Heart left ventricle (tissue), 16 donors: Measurements from ENCODE around the gene CYB5RL. TPM values are rescaled to one million over a fixed set of nuclear protein-coding genes. Genes with fewer than 3 reads are reported as not detected.

ENCODE experiments used
- ATAC-seq, 4 donors: fragments of 200-7000 bp; cut with Tn5 transposase; one replicate each; pipeline ENCODE4 v1.9.1; 2020 to 2022; ENCODE audit warnings: moderate library complexity in 4 of 4, mild to moderate bottlenecking in 3 of 4, moderate number of reproducible peaks in 1 of 4
- DNase-seq, 5 donors: peaks; one replicate each; pipeline ENCODE4 v3.0.0-alpha.2; 2020
- H3K27ac ChIP-seq, 12 donors: fragments of 200-600 bp; sonication (generic) in 4 of 12; one replicate each; pipeline versions ENCODE4 v1.5.0 to v1.8.0; 2016 to 2022; ENCODE audit warnings: mild to moderate bottlenecking in 2 of 12
- H3K27me3 ChIP-seq, 9 donors: fragments of 200-600 bp; sonication (generic) in 2 of 9; one replicate each; pipeline versions ENCODE4 v1.5.1 to v1.8.0; 2016 to 2022; ENCODE audit warnings: mild to moderate bottlenecking in 3 of 9
- H3K36me3 ChIP-seq, 9 donors: fragments of 200-600 bp; sonication (generic) in 2 of 9; one replicate each; pipeline versions ENCODE4 v1.5.0 to v1.8.0; 2018 to 2022; ENCODE audit warnings: mild to moderate bottlenecking in 2 of 9
- H3K4me1 ChIP-seq, 12 donors: fragments of 200-600 bp; sonication (generic) in 4 of 12; one replicate each; pipeline versions ENCODE4 v1.5.0 to v1.8.0; 2016 to 2022; ENCODE audit warnings: mild to moderate bottlenecking in 3 of 12
- H3K4me3 ChIP-seq, 12 donors: fragments of 200-600 bp; sonication (generic) in 4 of 12; one replicate each; pipeline versions ENCODE4 v1.5.0 to v1.8.0; 2017 to 2022; ENCODE audit warnings: mild to moderate bottlenecking in 9 of 12, moderate library complexity in 4 of 12
- H3K9me3 ChIP-seq, 12 donors: fragments of 200-600 bp; sonication (generic) in 4 of 12; one replicate each; pipeline versions ENCODE4 v1.5.0 to v1.8.0; 2016 to 2022; ENCODE audit warnings: mild to moderate bottlenecking in 1 of 12
- POLR2A ChIP-seq, 2 donors: fragments of 450-650 bp; IDR thresholded peaks; one replicate each; pipeline ENCODE4 v1.6.1; 2017; ENCODE audit warnings: antibody characterized with exemption in 2 of 2, mild to moderate bottlenecking in 2 of 2, moderate library complexity in 2 of 2
- WGBS, 4 donors: extraction: QIAGEN DNeasy Blood & Tissue Kit in 2 of 4; methylation state at CpG; one replicate each; pipeline versions ENCODE4 v1.1.5 to v1.1.7; 2013 to 2018; 5-methylcytosine and 5-hydroxymethylcytosine counted together
- intact Hi-C, 10 donors: fragments of 100-400 bp; cut with DNase I; formaldehyde crosslinking; loops; one replicate each; pipeline versions ENCODE4 v1.11.1 to v1.14.2; 2022
- long read RNA-seq, 3 donors: library from polyadenylated mRNA; unstranded; transcript quantifications; one replicate each; pipeline ENCODE4 v2.0.0, GENCODE V29; 2020 to 2021
- polyA plus RNA-seq, 2 donors: library from polyadenylated mRNA; stranded (reverse); fragments of 200-250 nt; gene quantifications; one replicate each; pipeline ENCODE4 v1.2.3, GENCODE V29; 2013
- total RNA-seq, 9 donors: library from RNA; depleted of rRNA in 2 of 9; stranded (reverse); fragments of >200 nt in 2 of 9; fragmentation: NEBNext Ultra II Directional in 3 of 9; extraction: Animal tissue kit (Norgen Biotek cat#: 25700) in 3 of 9; gene quantifications; one replicate each; pipeline versions ENCODE4 v1.1.0 to v1.2.4, GENCODE V29; 2016 to 2023
- TF ChIP-seq, protein P1 (sequence below), 12 donors: fragments of 200-600 bp; sonication (generic) in 4 of 12; IDR thresholded peaks; one replicate each; pipeline versions ENCODE4 v1.5.0 to v1.8.0; 2018 to 2022; ENCODE audit warnings: antibody characterized with exemption in 12 of 12, mild to moderate bottlenecking in 5 of 12
- donor health status: ischemic (EF 13 %, LVEDD 7.1; RV severe dilation, severe dysfunction).
- donor health status: healthy with polysubstance abuse.
- donor health status: DM: no; HTN: yes; CAD: no.
- donor health status: DM: no; HTN: no; CAD: no.
- donor health status: ischemic (EF 25% LVEDD 6.9; RV normal size, moderate dysfunction).
- donor health status: ischemic (EF 25% LVEDD 5.7; RV mildly dilated, moderate dysfunction).
- donor health status: healthy.
- donor health status: DM: yes; HTN: yes; CAD: no.
- donor health status: ischemic (EF 35%, LVEDD 5.7; RV mildly dilated, moderate dysfunction).
- donor health status: nonischemic (EF 11% LVEDD 7.7; RV severe dilation, severe dysfunction).
- donor health status: DM: yes; HTN: yes; CAD: no.
- donor health status: PGD.
- donor health status: ischemic (EF 29% LVEDD 5.4; RV normal size, mild dysfunction).
- donor health status: nonischemic (EF 23%, LVEDD 6.1; RV moderate dilation, normal function).

CYB5RL gene
- total RNA-seq (1 to 10 TPM; 2.8 to 7.5 (median 4.4) TPM), polyA plus RNA-seq (1 to 10 TPM; 2.2 to 2.7 TPM)
- long read RNA-seq, donor 1, partial matches to known transcripts: 0 of 5 reads
- long read RNA-seq, donor 1, other reads (novel, unspliced or antisense): 5 of 5 reads
- long read RNA-seq, donor 2, partial matches to known transcripts: 3 of 8 reads
- long read RNA-seq, donor 2, other reads (novel, unspliced or antisense): 5 of 8 reads
- long read RNA-seq, donor 3, partial matches to known transcripts: 0 of 2 reads
- long read RNA-seq, donor 3, other reads (novel, unspliced or antisense): 2 of 2 reads

- peaks cover 0 to 36% (median 25%) of the 10 kb centered on the region in 9 donors for H3K36me3 ChIP-seq
- no peaks in the 10 kb centered on the region for H3K27me3 ChIP-seq
- no peaks in the 10 kb centered on the region for H3K9me3 ChIP-seq
- peak within 1 kb of the TSS; percentile 6 to 91 (median 72) for H3K27ac ChIP-seq
- H3K4me3 ChIP-seq: peak within 1 kb of the TSS; percentile 62 to 96 (median 84)
- peaks cover 0 to 30% (median 19%) of the 10 kb centered on the region in 12 donors for H3K4me1 ChIP-seq
- ATAC-seq (peak; percentile 98 to 100 (median 99)), DNase-seq (peak; percentile 92 to 96 (median 94))
- TF ChIP-seq, protein P1, sequence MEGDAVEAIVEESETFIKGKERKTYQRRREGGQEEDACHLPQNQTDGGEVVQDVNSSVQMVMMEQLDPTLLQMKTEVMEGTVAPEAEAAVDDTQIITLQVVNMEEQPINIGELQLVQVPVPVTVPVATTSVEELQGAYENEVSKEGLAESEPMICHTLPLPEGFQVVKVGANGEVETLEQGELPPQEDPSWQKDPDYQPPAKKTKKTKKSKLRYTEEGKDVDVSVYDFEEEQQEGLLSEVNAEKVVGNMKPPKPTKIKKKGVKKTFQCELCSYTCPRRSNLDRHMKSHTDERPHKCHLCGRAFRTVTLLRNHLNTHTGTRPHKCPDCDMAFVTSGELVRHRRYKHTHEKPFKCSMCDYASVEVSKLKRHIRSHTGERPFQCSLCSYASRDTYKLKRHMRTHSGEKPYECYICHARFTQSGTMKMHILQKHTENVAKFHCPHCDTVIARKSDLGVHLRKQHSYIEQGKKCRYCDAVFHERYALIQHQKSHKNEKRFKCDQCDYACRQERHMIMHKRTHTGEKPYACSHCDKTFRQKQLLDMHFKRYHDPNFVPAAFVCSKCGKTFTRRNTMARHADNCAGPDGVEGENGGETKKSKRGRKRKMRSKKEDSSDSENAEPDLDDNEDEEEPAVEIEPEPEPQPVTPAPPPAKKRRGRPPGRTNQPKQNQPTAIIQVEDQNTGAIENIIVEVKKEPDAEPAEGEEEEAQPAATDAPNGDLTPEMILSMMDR (IDR thresholded peaks at IDR 0.05): no peak
- peak in 1 of 2 donors; percentile 65 for TF ChIP-seq POLR2A (IDR thresholded peaks at IDR 0.05)
- 0 to 1% (median 1%) methylated on average over 42 to 51 of the region's 51 CpGs for WGBS, 4 donors
- intact Hi-C loops: loop anchor here (2.0 to 10.0 kb wide), 7 partner anchors 125 to 295 kb away; partner anchors contain the start of gene SSBP3 (in 7 of the 10)
Observed at GRCh38 chr1:54199765-54200518, at the start of gene CYB5RL, which contains the start of gene MRPL37. CYB5RL (minus strand) TSS chr1:54200030; CDS start chr1:54195616, 4,414 bp downstream. MRPL37 (plus strand) TSS chr1:54200167; CDS start chr1:54200244, 77 bp downstream.

- Histone ChIP-seq H3K36me3 (peaks cover 0 to 28% (median 6%) of the 10 kb centered on the region in 9 donors), H3K9me3 (no peaks in the 10 kb centered on the region), H3K27ac (no peak overlapping the region), H3K27me3 (no peaks in the 10 kb centered on the region), H3K4me3 (no peak overlapping the region), H3K4me1 (peaks cover 0 to 45% (median 9%) of the 10 kb centered on the region in 12 donors)
- WGBS, 4 donors: 71 to 84% (median 80%) methylated on average over 4 of the region's 4 CpGs
- no peak for ATAC-seq
- intact Hi-C loops: no loop called here
- no peak for DNase-seq
- TF ChIP-seq POLR2A (IDR thresholded peaks at IDR 0.05): no peak
- TF ChIP-seq, protein P1 (IDR thresholded peaks at IDR 0.05): no peak
Observed at GRCh38 chr1:54248966-54249365, 49.1 kb upstream of the CYB5RL start.

- TF ChIP-seq POLR2A (IDR thresholded peaks at IDR 0.05): no peak
- TF ChIP-seq, protein P1 (IDR thresholded peaks at IDR 0.05): no peak
- H3K4me3 ChIP-seq: no peak overlapping the region
- peaks cover 0 to 31% (median 8%) of the 10 kb centered on the region in 9 donors for H3K36me3 ChIP-seq
- WGBS, 4 donors: 71 to 89% (median 82%) methylated on average over 10 to 11 of the region's 11 CpGs
- DNase-seq: no peak
- H3K4me1 ChIP-seq: peaks cover 0 to 43% (median 6%) of the 10 kb centered on the region in 12 donors
- peak overlapping the region in 1 of 12 donors; percentile 14 for H3K27ac ChIP-seq
- intact Hi-C loops: no loop called here
- no peak for ATAC-seq
- H3K27me3 ChIP-seq: no peaks in the 10 kb centered on the region
- H3K9me3 ChIP-seq: no peaks in the 10 kb centered on the region
Observed at GRCh38 chr1:54247863-54248515, 48.2 kb upstream of the CYB5RL start.
